ENCODE measurements around the gene PRAMEF17.
"Not testable (repeated sequence)": the region's sequence is repeated elsewhere in the genome, so short reads cannot be mapped to it uniquely, and the experiment has no call there.

GRCh38 chr1:13439104-13439783 is 49.8 kb downstream of the PRAMEF17 start:
- not testable (repeated sequence) for TF ChIP-seq POLR2A (IDR thresholded peaks at IDR 0.05)
- TF ChIP-seq, protein P1, sequence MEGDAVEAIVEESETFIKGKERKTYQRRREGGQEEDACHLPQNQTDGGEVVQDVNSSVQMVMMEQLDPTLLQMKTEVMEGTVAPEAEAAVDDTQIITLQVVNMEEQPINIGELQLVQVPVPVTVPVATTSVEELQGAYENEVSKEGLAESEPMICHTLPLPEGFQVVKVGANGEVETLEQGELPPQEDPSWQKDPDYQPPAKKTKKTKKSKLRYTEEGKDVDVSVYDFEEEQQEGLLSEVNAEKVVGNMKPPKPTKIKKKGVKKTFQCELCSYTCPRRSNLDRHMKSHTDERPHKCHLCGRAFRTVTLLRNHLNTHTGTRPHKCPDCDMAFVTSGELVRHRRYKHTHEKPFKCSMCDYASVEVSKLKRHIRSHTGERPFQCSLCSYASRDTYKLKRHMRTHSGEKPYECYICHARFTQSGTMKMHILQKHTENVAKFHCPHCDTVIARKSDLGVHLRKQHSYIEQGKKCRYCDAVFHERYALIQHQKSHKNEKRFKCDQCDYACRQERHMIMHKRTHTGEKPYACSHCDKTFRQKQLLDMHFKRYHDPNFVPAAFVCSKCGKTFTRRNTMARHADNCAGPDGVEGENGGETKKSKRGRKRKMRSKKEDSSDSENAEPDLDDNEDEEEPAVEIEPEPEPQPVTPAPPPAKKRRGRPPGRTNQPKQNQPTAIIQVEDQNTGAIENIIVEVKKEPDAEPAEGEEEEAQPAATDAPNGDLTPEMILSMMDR (IDR thresholded peaks at IDR 0.05) = not testable (repeated sequence)
